SK-N-MC (cell line): ENCODE results near the gene CNPY1.

Experiments
- EZH2 ChIP-seq: fragments of 200-600 bp; sonication (generic); IDR thresholded peaks from one replicate; pipeline ENCODE4 v1.6.1; 2017; ENCODE audit warnings: antibody characterized with exemption
- FOXP2 ChIP-seq: optimal IDR thresholded peaks from 2 replicates; pipeline ENCODE3; 2011; ENCODE audit warnings: mild to moderate bottlenecking, moderate library complexity; ENCODE audit not compliant: insufficient read depth; ENCODE audit errors: extremely low read length, control extremely low read depth
- POLR2AphosphoS5 ChIP-seq: IDR thresholded peaks from 2 replicates; pipeline ENCODE4 v1.6.1; 2012; ENCODE audit warnings: mild to moderate bottlenecking, low read depth, low read length, borderline replicate concordance

GRCh38 chr7:155536451-155536850, 9.9 kb downstream of the CNPY1 start:
- TF ChIP-seq EZH2, result no peak
- no peak for TF ChIP-seq POLR2AphosphoS5
- TF ChIP-seq FOXP2, result no peak
